Aorta (tissue), 5 donors: ENCODE results near the gene SMIM12. TPM values are rescaled to one million over a fixed set of nuclear protein-coding genes. Genes with fewer than 3 reads are reported as not detected.

Source experiments
- ATAC-seq: fragments of 200-7000 bp; cut with Tn5 transposase; one replicate; pipeline ENCODE4 v1.9.1; 2022; ENCODE audit warnings: moderate library complexity; ENCODE audit not compliant: low FRiP score
- DNase-seq, 2 donors: peaks; one replicate each; pipeline ENCODE4 v3.0.0-alpha.2; 2020
- H3K27ac ChIP-seq, 2 donors: one replicate each; pipeline ENCODE4 v1.5.1; 2013; ENCODE audit warnings: low read length in 2 of 2, mild to moderate bottlenecking in 2 of 2, moderate library complexity in 2 of 2, control low read depth in 1 of 2, inconsistent platforms in 1 of 2, low read depth in 1 of 2
- H3K27me3 ChIP-seq, 2 donors: one replicate each; pipeline ENCODE4 v1.6.1; 2013; ENCODE audit warnings: control low read depth in 1 of 2, low read length in 1 of 2, mild to moderate bottlenecking in 1 of 2, moderate library complexity in 1 of 2; ENCODE audit not compliant: insufficient read depth in 2 of 2, control insufficient read depth in 1 of 2
- H3K36me3 ChIP-seq, 2 donors: one replicate each; pipeline ENCODE4 v1.6.1; 2013; ENCODE audit warnings: control low read depth in 1 of 2, low read length in 1 of 2, mild to moderate bottlenecking in 1 of 2; ENCODE audit not compliant: insufficient read depth in 2 of 2, control insufficient read depth in 1 of 2
- H3K4me1 ChIP-seq, 2 donors: one replicate each; pipeline ENCODE4 v1.6.1; 2013; ENCODE audit warnings: low read length in 2 of 2, control low read depth in 1 of 2, mild to moderate bottlenecking in 1 of 2, moderate library complexity in 1 of 2; ENCODE audit not compliant: insufficient read depth in 2 of 2, control insufficient read depth in 1 of 2
- H3K4me3 ChIP-seq, 2 donors: one replicate each; pipeline ENCODE4 v1.5.1; 2013; ENCODE audit warnings: low read length in 2 of 2, control low read depth in 1 of 2, mild to moderate bottlenecking in 1 of 2
- H3K9me3 ChIP-seq: one replicate; pipeline ENCODE4 v1.6.1; 2013; ENCODE audit warnings: mild to moderate bottlenecking, low read length; ENCODE audit not compliant: control insufficient read depth
- whole genome bisulfite sequencing, 2 donors: extraction: QIAGEN DNeasy Blood & Tissue Kit; methylation state at CpG; one replicate each; pipeline ENCODE4 v1.1.7; 2013; 5-methylcytosine and 5-hydroxymethylcytosine counted together
- intact Hi-C, 2 donors: fragments of 100-400 bp; cut with DNase I; formaldehyde crosslinking; loops; one replicate each; pipeline versions ENCODE4 v1.14.2 to v1.15.0; 2022
- polyA plus RNA-seq, 2 donors: library from polyadenylated mRNA; stranded (reverse); fragments of 200-250 nt; gene quantifications; one replicate each; pipeline ENCODE4 v1.2.3, GENCODE V29; 2013
- total RNA-seq, 2 donors: library from RNA; stranded (reverse); fragmentation: NEBNext Ultra II Directional; extraction: Animal tissue kit (Norgen Biotek cat#: 25700); gene quantifications; one replicate each; pipeline ENCODE4 v1.2.1, GENCODE V29; 2021
- donor health status: healthy with polysubstance abuse.
- donor health status: Bipolar disorder and iron deficiency.
- donor health status: DM: no; HTN: no; CAD: no.
- donor health status: DM: no; HTN: no; CAD: no.
- donor health status: DM: yes; HTN: yes; CAD: no.

The SMIM12 gene
- total and polyA plus RNA-seq, 4 donors = 38.1 to 58.8 (median 42.4) TPM

DNA sequence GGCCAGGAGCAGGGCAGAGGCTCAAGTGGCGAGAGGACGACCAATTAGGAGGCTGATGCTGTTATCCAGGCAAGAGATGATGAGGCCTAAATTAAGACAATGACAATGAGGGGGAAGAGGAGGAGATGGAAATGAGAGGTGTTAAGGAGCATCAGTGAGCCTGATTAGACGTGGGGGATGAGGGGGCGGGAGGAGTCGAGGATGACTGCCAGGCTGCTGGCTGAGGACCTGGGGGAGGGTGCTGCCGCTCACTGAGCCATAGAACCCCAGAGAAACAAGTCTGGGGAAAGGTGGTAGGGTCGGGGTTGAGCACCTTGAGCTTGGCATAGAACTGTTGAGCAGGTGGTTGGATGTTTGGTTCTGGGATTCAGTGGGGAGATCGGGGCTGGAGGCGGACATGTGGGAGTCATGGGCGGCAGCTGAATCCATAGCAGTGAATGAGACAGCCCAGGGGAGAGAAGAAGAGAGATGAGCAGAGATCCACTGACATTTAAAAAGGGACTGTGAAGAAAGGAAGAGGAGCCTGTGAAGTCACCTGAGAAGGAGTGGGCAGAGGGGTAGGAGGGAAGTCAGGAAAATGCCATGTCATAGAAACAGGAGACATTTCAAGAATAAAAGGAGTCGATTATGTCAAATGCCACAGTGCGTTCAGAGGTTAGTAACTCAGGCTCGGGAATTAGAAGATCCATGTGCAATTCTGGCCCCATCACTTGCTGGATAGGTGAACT is 41.4 kb upstream of the SMIM12 start:
- WGBS, 2 donors = 74 to 78% methylated on average over 13 of the region's 13 CpGs
- Histone ChIP-seq H3K27me3 (no peaks in the 10 kb centered on the region), H3K4me3 (no peak overlapping the region), H3K27ac (no peak overlapping the region), H3K4me1 (peaks cover 0 to 6% of the 10 kb centered on the region in 2 donors), H3K36me3 (no peaks in the 10 kb centered on the region), H3K9me3 (no peaks in the 10 kb centered on the region)
- DNase-seq (no peak), ATAC-seq (no peak)
- intact Hi-C loops = no loop called here

DNA sequence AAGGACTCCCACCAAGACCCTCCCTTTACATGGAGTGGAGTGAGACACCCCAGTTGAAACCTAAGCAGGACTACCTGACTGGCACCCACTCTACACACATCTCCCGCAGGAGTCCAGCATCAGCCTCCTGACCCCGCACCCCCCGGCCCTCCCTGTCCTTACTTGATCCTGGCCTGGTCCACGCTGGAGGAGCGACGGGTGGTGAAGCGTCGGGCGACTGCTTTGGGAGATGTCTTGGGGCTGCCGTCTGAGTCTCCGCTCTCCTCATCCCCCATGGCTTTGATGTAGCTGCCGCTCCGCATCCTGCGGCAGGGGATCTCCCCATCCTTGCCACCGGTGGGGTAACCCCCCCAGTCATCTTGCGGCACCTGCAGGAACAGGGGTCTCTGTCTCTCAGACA is 40.4 kb upstream of the SMIM12 start:
- H3K27me3 ChIP-seq = no peaks in the 10 kb centered on the region
- no peak overlapping the region for H3K4me3 ChIP-seq
- no peaks in the 10 kb centered on the region for H3K9me3 ChIP-seq
- WGBS, 2 donors = 94 to 95% methylated on average over 16 of the region's 16 CpGs
- no peak for ATAC-seq
- peaks cover 0 to 6% of the 10 kb centered on the region in 2 donors for H3K4me1 ChIP-seq
- no peak for DNase-seq
- no peak overlapping the region for H3K27ac ChIP-seq
- intact Hi-C loops = no loop called here
- no peaks in the 10 kb centered on the region for H3K36me3 ChIP-seq

DNA sequence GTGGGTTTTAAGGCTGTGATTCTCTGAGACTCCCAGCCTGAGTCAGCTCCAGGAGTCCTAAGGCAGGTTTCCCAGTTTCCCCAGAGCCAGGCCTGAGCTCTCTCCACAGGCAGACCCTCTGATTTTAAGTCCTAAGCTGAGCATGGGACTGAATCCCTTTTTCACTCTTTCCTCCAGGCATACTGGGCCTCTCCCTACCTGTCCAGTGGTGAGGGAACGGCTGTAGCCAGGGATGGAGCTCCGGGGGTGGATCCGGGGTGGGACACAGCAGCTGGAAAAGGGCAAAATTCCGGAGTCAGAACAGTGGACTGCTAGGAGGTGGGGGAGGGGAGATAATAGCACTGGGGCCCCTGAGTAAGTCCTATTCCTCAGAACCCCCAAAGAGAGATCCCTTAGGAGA is 39.9 kb upstream of the SMIM12 start:
- ATAC-seq (no peak), DNase-seq (no peak)
- Histone ChIP-seq H3K4me1 (peaks cover 0 to 6% of the 10 kb centered on the region in 2 donors), H3K27me3 (no peaks in the 10 kb centered on the region), H3K27ac (no peak overlapping the region), H3K4me3 (no peak overlapping the region), H3K36me3 (no peaks in the 10 kb centered on the region), H3K9me3 (no peaks in the 10 kb centered on the region)
- 88 to 92% methylated on average over 4 of the region's 4 CpGs for WGBS, 2 donors
- intact Hi-C loops = no loop called here

DNA sequence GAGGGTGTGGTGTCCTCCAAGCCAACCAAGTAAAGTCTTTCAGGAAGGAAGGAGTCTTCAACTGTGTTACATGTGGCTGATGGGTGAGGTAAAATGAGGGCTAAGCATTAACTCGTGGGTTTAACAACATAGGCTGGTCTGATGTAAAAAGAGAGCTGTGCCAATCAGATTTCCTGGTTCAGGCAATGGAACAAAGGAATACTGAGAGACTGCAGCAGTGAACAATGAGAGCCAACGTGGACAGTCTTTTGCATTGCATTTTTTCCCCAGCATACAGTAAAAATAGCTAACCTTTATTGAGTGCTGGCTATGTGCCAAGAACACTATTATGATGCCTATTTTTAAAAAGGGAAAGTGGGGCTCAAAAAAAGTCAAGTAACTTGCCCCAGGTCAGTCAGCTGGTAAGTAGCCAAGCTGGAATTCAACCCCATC is 38.8 kb upstream of the SMIM12 start:
- no peaks in the 10 kb centered on the region for H3K27me3 ChIP-seq
- ATAC-seq = no peak

DNA sequence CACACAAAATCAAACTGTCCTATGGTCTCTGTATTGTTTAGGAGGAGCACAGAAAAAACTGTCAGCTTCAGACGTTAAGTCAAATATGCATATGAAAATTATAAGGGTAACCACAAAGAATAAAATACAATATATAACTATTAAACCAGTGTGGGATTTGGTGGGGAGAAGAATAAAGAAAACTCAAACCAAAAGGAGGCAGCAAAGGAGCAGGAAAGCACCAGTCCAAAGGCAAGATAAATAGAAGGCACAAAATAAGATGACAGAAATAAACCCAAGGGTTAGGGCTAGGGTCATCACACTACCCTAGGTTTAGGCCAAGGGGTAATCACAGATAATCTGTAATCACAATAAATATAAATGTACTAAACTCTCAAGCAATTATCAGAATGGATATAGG is 37.1 kb upstream of the SMIM12 start:
- peaks cover 2% of the 10 kb centered on the region for H3K9me3 ChIP-seq
- H3K4me1 ChIP-seq = peaks cover 0 to 6% of the 10 kb centered on the region in 2 donors
- no peak overlapping the region for H3K4me3 ChIP-seq
- ATAC-seq (no peak), DNase-seq (no peak)
- intact Hi-C loops = no loop called here
- H3K27me3 ChIP-seq = no peaks in the 10 kb centered on the region
- H3K27ac ChIP-seq = no peak overlapping the region
- no peaks in the 10 kb centered on the region for H3K36me3 ChIP-seq
- 69 to 78% methylated on average over 1 of the region's 1 CpG for WGBS, 2 donors

More for the DNA sequence above, 38.8 kb upstream of the SMIM12 start:
- intact Hi-C loops = no loop called here
- DNase-seq = no peak
- Histone ChIP-seq H3K27ac (no peak overlapping the region), H3K4me1 (peaks cover 0 to 6% of the 10 kb centered on the region in 2 donors), H3K9me3 (no peaks in the 10 kb centered on the region), H3K36me3 (no peaks in the 10 kb centered on the region), H3K4me3 (no peak overlapping the region)
- 1% methylated on average over 2 of the region's 2 CpGs for WGBS, 2 donors

DNA sequence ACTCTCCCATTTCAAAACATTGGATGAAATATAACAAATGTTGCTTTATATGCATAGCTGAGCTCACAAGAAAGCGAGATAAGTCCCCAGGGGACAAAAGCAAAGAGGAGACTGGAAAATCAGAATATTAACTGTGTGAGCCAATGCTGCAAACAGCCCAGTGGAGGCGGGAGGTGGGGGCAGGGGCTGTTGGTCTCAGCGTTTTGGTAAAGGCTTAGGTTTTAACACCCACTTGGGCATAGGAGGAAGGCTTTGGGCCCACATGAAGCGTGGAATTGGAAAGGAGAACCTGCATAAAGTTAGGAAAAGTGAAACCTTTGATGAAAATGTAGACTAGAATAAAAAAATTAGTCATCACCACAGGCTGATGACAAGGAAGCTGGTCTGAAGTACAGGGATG is 30.2 kb upstream of the SMIM12 start:
- Histone ChIP-seq H3K27ac (no peak overlapping the region), H3K27me3 (no peaks in the 10 kb centered on the region), H3K36me3 (no peaks in the 10 kb centered on the region), H3K4me3 (no peak overlapping the region), H3K4me1 (no peaks in the 10 kb centered on the region), H3K9me3 (peaks cover 7% of the 10 kb centered on the region)
- intact Hi-C loops = no loop called here
- ATAC-seq = no peak
- 27 to 33% methylated on average over 4 of the region's 4 CpGs for WGBS, 2 donors
- DNase-seq = no peak

DNA sequence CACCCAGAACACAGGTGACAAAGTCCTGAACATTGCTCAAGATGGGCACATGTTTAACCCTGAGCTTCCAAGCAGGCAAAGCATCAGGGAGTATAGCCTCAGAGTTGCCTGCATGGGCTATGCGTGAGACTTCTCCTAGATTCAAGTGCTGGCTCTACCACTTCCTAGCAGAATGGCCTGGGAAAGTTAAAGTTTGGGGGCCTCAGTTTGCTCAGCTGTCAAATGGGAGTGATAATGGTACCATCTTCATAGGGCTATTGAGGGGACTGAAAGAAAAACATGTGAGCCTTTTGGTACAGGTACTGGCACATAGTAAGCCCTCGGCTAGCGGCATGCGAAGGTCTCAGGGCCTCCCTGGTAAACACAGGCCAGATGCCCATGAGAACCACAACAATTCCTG is 28.0 kb upstream of the SMIM12 start:
- Histone ChIP-seq H3K4me3 (no peak overlapping the region), H3K36me3 (no peaks in the 10 kb centered on the region), H3K27me3 (no peaks in the 10 kb centered on the region), H3K9me3 (peaks cover 7% of the 10 kb centered on the region), H3K27ac (no peak overlapping the region), H3K4me1 (no peaks in the 10 kb centered on the region)
- intact Hi-C loops = no loop called here
- DNase-seq (no peak), ATAC-seq (no peak)
- 97 to 98% methylated on average over 4 of the region's 4 CpGs for WGBS, 2 donors

DNA sequence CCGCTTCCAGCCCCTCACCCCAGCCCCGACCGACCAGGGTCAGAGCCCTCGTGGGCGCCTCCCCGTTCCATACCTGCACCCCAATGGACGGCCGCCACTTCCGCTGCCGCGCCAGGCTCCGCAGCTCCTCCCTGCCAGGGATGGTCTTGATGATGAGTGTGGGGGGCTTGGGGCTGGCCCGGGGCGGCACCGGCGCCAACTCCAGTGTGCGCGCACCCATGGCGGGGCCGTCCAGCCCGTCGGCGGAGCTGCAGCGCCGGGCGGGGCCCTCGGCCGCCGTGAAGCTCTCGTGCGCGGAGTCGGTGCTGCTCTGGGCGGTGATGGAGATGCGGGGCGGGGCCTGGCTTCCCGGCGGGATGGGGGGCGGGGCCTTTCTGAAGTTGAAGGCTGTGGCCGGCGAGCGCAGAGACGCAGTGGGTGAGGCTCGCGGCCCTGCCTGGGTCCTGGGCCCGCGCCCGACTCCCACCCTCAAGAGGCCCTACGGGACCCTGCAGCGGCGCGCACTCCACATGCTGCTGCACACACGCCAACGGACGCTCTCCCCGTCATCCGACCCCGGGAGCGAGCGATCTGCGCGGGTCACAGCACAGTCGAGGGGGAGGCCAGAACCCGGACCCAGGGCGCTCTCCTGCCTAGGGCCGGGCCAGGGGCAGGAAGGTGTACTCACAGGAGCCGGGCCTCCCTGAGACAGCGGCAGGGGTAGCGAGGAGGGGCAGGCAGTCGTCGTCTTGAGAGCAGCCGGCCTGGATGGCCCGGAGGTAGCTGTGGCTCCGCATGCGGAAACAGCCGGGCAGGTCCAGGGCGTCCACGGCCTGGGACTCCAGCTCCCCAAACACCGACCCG is 26.1 kb upstream of the SMIM12 start:
- H3K27ac ChIP-seq = no peak overlapping the region
- H3K4me3 ChIP-seq = no peak overlapping the region
- no peaks in the 10 kb centered on the region for H3K27me3 ChIP-seq
- 3% methylated on average over 76 to 80 of the region's 80 CpGs for WGBS, 2 donors
- ATAC-seq (peak; percentile 55), DNase-seq (peak; percentile 59 to 85)
- no peaks in the 10 kb centered on the region for H3K4me1 ChIP-seq
- intact Hi-C loops = no loop called here
- peaks cover 8% of the 10 kb centered on the region for H3K9me3 ChIP-seq
- H3K36me3 ChIP-seq = no peaks in the 10 kb centered on the region

DNA sequence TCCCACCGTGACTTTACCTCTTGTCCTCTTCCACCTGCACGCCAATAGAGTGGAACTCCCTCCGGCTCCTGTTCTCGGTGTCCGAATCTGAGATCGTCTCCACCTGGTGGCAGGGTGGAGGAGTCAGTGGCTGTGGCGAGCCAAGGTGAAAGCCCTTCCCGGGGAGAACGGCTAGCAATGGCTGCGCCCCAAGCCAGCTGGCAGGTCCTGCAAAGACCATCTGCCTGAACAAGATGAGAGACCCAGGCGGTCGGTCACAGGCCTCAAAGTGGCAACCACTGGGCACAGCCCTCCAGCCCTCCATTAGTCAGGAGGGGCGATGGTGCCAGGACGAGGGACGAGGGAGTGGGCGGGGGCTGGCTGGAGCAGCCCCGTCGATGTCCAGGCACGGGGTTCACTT is 25.4 kb upstream of the SMIM12 start:
- WGBS, 2 donors = 38 to 39% methylated on average over 19 of the region's 19 CpGs
- H3K27me3 ChIP-seq = no peaks in the 10 kb centered on the region
- H3K9me3 ChIP-seq = peaks cover 5% of the 10 kb centered on the region
- no peak overlapping the region for H3K27ac ChIP-seq
- DNase-seq = no peak
- no peak for ATAC-seq
- intact Hi-C loops = no loop called here
- no peaks in the 10 kb centered on the region for H3K36me3 ChIP-seq
- no peaks in the 10 kb centered on the region for H3K4me1 ChIP-seq
- no peak overlapping the region for H3K4me3 ChIP-seq
